Stomach (tissue), 4 donors: ENCODE measurements around the gene SOCS3.

Source experiments
- EP300 ChIP-seq: sonication (generic); formaldehyde crosslinking; IDR thresholded peaks from one replicate; pipeline ENCODE4 v1.6.1; 2017; ENCODE audit warnings: antibody characterized with exemption
- POLR2AphosphoS5 ChIP-seq, 3 donors: sonication (generic); formaldehyde crosslinking; IDR thresholded peaks; one replicate each; pipeline ENCODE4 v1.6.1; 2016; ENCODE audit warnings: antibody characterized with exemption in 3 of 3

DNA sequence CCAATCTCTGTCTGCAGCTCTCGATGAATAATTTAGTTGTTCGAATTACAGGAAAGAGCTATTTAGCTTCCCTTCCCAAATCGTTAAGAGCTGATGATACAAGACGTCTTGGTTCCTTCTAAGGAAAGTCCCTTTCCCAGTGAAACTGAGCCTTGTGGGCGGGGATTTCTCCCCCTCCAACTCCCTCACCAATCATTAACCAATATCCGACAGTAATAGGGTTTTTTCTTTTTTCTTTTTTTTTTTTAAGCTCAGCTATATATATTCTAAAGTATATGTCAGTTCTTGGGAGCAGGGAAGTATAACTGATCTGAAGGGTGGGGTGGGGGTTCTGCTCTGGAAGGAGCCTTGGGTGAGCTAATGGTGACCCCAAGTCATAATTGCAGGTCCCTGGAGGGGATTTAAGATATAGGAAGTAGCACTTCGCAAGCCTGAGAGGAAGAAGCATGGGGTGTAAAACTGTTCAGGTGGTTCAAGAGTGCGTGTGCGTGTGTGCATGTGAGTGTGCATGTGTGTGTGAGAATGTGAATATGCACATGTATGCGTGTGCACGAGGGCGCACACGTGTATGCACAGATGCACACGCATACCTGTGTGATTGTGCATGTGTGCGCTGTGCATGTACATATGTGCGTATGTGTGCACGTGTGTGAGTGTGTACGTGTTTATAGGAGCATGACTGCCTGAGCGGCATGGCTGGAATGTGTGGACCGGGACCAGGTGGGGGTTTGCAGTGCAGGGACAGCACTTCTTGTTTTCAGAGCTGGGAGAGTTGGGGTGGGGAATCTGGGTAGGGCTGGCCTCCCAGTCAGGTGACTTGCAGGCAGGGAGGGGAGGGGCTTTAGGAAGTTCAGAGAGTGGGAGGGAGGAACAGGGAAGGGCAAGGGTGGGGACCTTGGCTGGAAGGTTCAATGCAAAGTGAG, 42.7 kb downstream of the SOCS3 start:
- no peak for TF ChIP-seq EP300
- peak in 2 of 3 donors; percentile 54 to 69 for TF ChIP-seq POLR2AphosphoS5 (IDR thresholded peaks at IDR 0.05)
